BE2C (cell line): ENCODE measurements around the gene CLPTM1.

Source experiments
- DNase-seq: peaks from one replicate; pipeline ENCODE4 v3.0.0-alpha.2; 2020
- H3K27me3 ChIP-seq: fragments of 250-450 bp; sonication (Bioruptor Pico); 2 replicates; pipeline ENCODE4 v1.5.1; 2020; ENCODE audit warnings: mild to moderate bottlenecking
- H3K36me3 ChIP-seq: fragments of 250-450 bp; sonication (Bioruptor Pico); 2 replicates; pipeline ENCODE4 v1.5.1; 2020; ENCODE audit warnings: mild to moderate bottlenecking
- H3K4me1 ChIP-seq: fragments of 250-450 bp; sonication (Bioruptor Pico); 2 replicates; pipeline ENCODE4 v1.5.1; 2020
- H3K4me3 ChIP-seq: 2 replicates; pipeline ENCODE4 v1.5.1; 2011; ENCODE audit warnings: low read depth, low read length
- H3K9me3 ChIP-seq: fragments of 250-450 bp; sonication (Bioruptor Pico); 2 replicates; pipeline ENCODE4 v1.5.1; 2020
- TF ChIP-seq, protein P1 (sequence below): IDR thresholded peaks from 2 replicates; pipeline ENCODE4 v1.5.1; 2012; ENCODE audit warnings: mild to moderate bottlenecking, low read depth, low read length

Gene CLPTM1

GRCh38 chr19:44927746-44928145 lies 27.4 kb upstream of the CLPTM1 start:
- H3K27me3 ChIP-seq, result no peaks in the 10 kb centered on the region

GRCh38 chr19:44930088-44930487 lies 25.1 kb upstream of the CLPTM1 start:
- TF ChIP-seq, protein P1, sequence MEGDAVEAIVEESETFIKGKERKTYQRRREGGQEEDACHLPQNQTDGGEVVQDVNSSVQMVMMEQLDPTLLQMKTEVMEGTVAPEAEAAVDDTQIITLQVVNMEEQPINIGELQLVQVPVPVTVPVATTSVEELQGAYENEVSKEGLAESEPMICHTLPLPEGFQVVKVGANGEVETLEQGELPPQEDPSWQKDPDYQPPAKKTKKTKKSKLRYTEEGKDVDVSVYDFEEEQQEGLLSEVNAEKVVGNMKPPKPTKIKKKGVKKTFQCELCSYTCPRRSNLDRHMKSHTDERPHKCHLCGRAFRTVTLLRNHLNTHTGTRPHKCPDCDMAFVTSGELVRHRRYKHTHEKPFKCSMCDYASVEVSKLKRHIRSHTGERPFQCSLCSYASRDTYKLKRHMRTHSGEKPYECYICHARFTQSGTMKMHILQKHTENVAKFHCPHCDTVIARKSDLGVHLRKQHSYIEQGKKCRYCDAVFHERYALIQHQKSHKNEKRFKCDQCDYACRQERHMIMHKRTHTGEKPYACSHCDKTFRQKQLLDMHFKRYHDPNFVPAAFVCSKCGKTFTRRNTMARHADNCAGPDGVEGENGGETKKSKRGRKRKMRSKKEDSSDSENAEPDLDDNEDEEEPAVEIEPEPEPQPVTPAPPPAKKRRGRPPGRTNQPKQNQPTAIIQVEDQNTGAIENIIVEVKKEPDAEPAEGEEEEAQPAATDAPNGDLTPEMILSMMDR, result no peak
- Histone ChIP-seq H3K4me3 (no peak overlapping the region), H3K9me3 (no peaks in the 10 kb centered on the region), H3K27me3 (no peaks in the 10 kb centered on the region), H3K4me1 (no peaks in the 10 kb centered on the region), H3K36me3 (no peaks in the 10 kb centered on the region)
- no peak for DNase-seq

More at GRCh38 chr19:44927746-44928145, 27.4 kb upstream of the CLPTM1 start:
- Histone ChIP-seq H3K4me1 (no peaks in the 10 kb centered on the region), H3K36me3 (no peaks in the 10 kb centered on the region), H3K4me3 (no peak overlapping the region), H3K9me3 (no peaks in the 10 kb centered on the region)
- no peak for DNase-seq
- TF ChIP-seq, protein P1, result no peak

DNA sequence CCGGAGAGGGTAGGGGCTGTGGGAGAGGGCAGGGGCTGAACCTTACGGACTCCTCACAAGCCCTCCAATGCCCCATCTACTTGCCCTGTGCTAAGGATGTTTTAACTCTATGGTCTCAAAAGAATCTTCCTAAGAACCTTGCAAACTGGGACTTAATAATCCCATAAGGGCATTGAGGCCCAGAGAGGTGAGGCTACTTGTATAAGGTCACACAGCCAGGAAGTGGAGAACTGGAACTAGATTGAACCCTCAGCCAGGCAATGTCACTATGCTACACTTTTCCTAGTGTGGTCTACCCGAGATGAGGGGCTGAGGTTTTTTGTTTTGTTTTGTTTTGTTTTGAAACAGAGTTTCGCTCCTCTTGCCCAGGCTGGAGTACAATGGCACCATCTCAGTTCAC lies 23.6 kb upstream of the CLPTM1 start:
- no peak for DNase-seq
- no peaks in the 10 kb centered on the region for H3K27me3 ChIP-seq
- no peaks in the 10 kb centered on the region for H3K4me1 ChIP-seq
- H3K4me3 ChIP-seq, result no peak overlapping the region
- H3K36me3 ChIP-seq, result no peaks in the 10 kb centered on the region
- no peaks in the 10 kb centered on the region for H3K9me3 ChIP-seq
- TF ChIP-seq, protein P1, result no peak

GRCh38 chr19:44939668-44940067 lies 15.5 kb upstream of the CLPTM1 start:
- Histone ChIP-seq H3K4me1 (no peaks in the 10 kb centered on the region), H3K4me3 (no peak overlapping the region), H3K36me3 (no peaks in the 10 kb centered on the region), H3K27me3 (no peaks in the 10 kb centered on the region), H3K9me3 (no peaks in the 10 kb centered on the region)
- TF ChIP-seq, protein P1, result no peak
- DNase-seq, result no peak

GRCh38 chr19:44942067-44942571 lies 13.1 kb upstream of the CLPTM1 start, which contains the start of gene APOC4:
Gene APOC4 (plus strand): TSS chr19:44942237. CDS start chr19:44942278, 41 bp downstream.
- no peak for DNase-seq
- Histone ChIP-seq H3K27me3 (no peaks in the 10 kb centered on the region), H3K9me3 (no peaks in the 10 kb centered on the region), H3K36me3 (no peaks in the 10 kb centered on the region), H3K4me3 (no peak within 1 kb of the TSS), H3K4me1 (no peaks in the 10 kb centered on the region)
- TF ChIP-seq, protein P1, result no peak

- DNase-seq, result no peak
- TF ChIP-seq, protein P1, result no peak
- H3K4me3 ChIP-seq, result no peak overlapping the region
- H3K27me3 ChIP-seq, result no peaks in the 10 kb centered on the region
- H3K9me3 ChIP-seq, result no peaks in the 10 kb centered on the region
- H3K4me1 ChIP-seq, result no peaks in the 10 kb centered on the region
- no peaks in the 10 kb centered on the region for H3K36me3 ChIP-seq
Measured at GRCh38 chr19:44943801-44944249, 11.4 kb upstream of the CLPTM1 start.
